ENCODE results near the gene GIPC1. TPM values are rescaled to one million over a fixed set of nuclear protein-coding genes. Genes with fewer than 3 reads are reported as not detected.
A peak's percentile ranks its signal among the peaks of the same experiment; 100 is the strongest.

GIPC1 gene
- total and polyA plus RNA-seq, 8 donors: 43.7 to 154 (median 64.9) TPM

GRCh38 chr19:14473978-14474578, 21.8 kb downstream of the GIPC1 start:
- intact Hi-C loops (cut with DNase I): no loop called here
- Histone ChIP-seq H3K27me3 (peaks cover 3 to 39% of the 10 kb centered on the region in 2 donors), H3K4me3 (no peak overlapping the region), H3K9me3 (no peaks in the 10 kb centered on the region), H3K36me3 (peaks cover 0 to 45% of the 10 kb centered on the region in 2 donors), H3K27ac (no peak overlapping the region), H3K4me1 (peaks cover 30 to 47% of the 10 kb centered on the region in 2 donors)
- no peak for TF ChIP-seq CTCF (IDR thresholded peaks at IDR 0.05)
- DNase-seq (peak in 1 of 4 donors; percentile 87), ATAC-seq (peak; percentile 12)

- peaks cover 0 to 45% of the 10 kb centered on the region in 2 donors for H3K36me3 ChIP-seq
- no peak for TF ChIP-seq CTCF (IDR thresholded peaks at IDR 0.05)
- H3K4me1 ChIP-seq: peaks cover 30 to 47% of the 10 kb centered on the region in 2 donors
- no peaks in the 10 kb centered on the region for H3K9me3 ChIP-seq
- no peak overlapping the region for H3K4me3 ChIP-seq
- DNase-seq (peak in 1 of 4 donors; percentile 81), ATAC-seq (no peak)
- intact Hi-C loops (cut with DNase I): no loop called here
- H3K27me3 ChIP-seq: peaks cover 3 to 39% of the 10 kb centered on the region in 2 donors
- H3K27ac ChIP-seq: no peak overlapping the region
Measured at GRCh38 chr19:14473073-14473977, 22.6 kb downstream of the GIPC1 start.

GRCh38 chr19:14472202-14472938, 23.6 kb downstream of the GIPC1 start:
- H3K4me3 ChIP-seq: no peak overlapping the region
- peak in 1 of 4 donors; percentile 95 for DNase-seq
- H3K4me1 ChIP-seq: peaks cover 22 to 47% of the 10 kb centered on the region in 2 donors
- peak; percentile 64 for ATAC-seq
- peaks cover 0 to 45% of the 10 kb centered on the region in 2 donors for H3K36me3 ChIP-seq
- H3K27ac ChIP-seq: no peak overlapping the region
- peak; percentile 96 to 98 for TF ChIP-seq CTCF (IDR thresholded peaks at IDR 0.05)
- H3K9me3 ChIP-seq: no peaks in the 10 kb centered on the region
- intact Hi-C loops (cut with DNase I): no loop called here
- H3K27me3 ChIP-seq: peaks cover 3 to 39% of the 10 kb centered on the region in 2 donors

- H3K36me3 ChIP-seq: peaks cover 0 to 51% of the 10 kb centered on the region in 2 donors
- no peak overlapping the region for H3K4me3 ChIP-seq
- DNase-seq (peak in 1 of 4 donors; percentile 74), ATAC-seq (no peak)
- no peak for TF ChIP-seq CTCF (IDR thresholded peaks at IDR 0.05)
- intact Hi-C loops (cut with DNase I): no loop called here
- H3K4me1 ChIP-seq: peaks cover 21 to 44% of the 10 kb centered on the region in 2 donors
- peaks cover 3 to 39% of the 10 kb centered on the region in 2 donors for H3K27me3 ChIP-seq
- no peak overlapping the region for H3K27ac ChIP-seq
- H3K9me3 ChIP-seq: no peaks in the 10 kb centered on the region
Measured at GRCh38 chr19:14471436-14472187, 24.3 kb downstream of the GIPC1 start.

Measured in left lung (tissue), 10 donors.